ENCODE results near the gene RBKS. TPM values are rescaled to one million over a fixed set of nuclear protein-coding genes. Genes with fewer than 3 reads are reported as not detected.

Gene RBKS
- total and polyA plus RNA-seq, 2 of the 13 experiments (the other 11 are each of a cell fraction or from before 2014, with no cell fraction given) = 7.7 to 8.3 TPM

DNA sequence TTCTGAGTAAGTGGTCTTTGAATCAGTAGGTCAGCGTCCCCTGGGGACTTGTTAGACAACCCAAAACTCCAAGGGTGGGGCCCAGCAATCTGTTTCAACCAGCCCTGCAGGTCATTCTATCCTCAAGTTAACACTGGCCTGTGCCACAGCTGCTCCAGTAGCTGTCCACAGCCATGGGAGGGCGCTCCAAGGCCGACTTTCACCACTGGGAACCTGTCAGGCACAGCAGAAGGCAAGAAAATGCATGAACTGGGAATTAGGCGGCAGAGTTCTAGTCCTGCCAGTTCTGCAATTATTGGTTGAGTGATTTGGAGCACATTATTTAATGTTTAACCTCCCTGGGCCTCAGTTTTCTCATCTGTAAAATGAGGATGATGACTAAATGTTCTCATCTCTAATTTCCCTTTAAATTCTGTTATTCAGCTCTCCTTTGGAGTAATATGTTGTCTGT lies 136.0 kb downstream of the RBKS start (continued):
- TF ChIP-seq ZFP82 (CRISPR knock-in tag; IDR thresholded peaks at IDR 0.05; ENCODE audit: borderline replicate concordance) (no peak), ARNT (IDR thresholded peaks at IDR 0.05) (no peak), SCMH1 (CRISPR knock-in tag; IDR thresholded peaks at IDR 0.05; ENCODE audit: borderline replicate concordance) (no peak), KLF12 (CRISPR knock-in tag; IDR thresholded peaks at IDR 0.05; ENCODE audit: borderline replicate concordance) (no peak), TBP (CRISPR knock-in tag; IDR thresholded peaks at IDR 0.05) (no peak), YY1 (IDR thresholded peaks at IDR 0.05; ENCODE audit: insufficient read depth, insufficient replicate concordance, low read depth, low read length) (peak; percentile 52), HNF4G (IDR thresholded peaks at IDR 0.05; ENCODE audit: borderline replicate concordance, low read depth, low read length) (no peak), HNF4G (CRISPR knock-in tag; IDR thresholded peaks at IDR 0.05; ENCODE audit: borderline replicate concordance, low read depth) (no peak), CHCHD3 (CRISPR knock-in tag; IDR thresholded peaks at IDR 0.05) (no peak), ZNF674 (CRISPR knock-in tag; IDR thresholded peaks at IDR 0.05; ENCODE audit: low read depth) (no peak), NR2F1 (CRISPR knock-in tag; IDR thresholded peaks at IDR 0.05) (no peak), SOX5 (CRISPR knock-in tag; IDR thresholded peaks at IDR 0.05; ENCODE audit: borderline replicate concordance) (peak; percentile 31; the same call in 1 of the 2 replicates), LCORL (IDR thresholded peaks at IDR 0.05) (no peak), LCORL (CRISPR knock-in tag; IDR thresholded peaks at IDR 0.05) (peak; percentile 66; the same call in 1 of the 2 replicates), RORA (CRISPR knock-in tag; IDR thresholded peaks at IDR 0.05) (no peak), ZNF362 (CRISPR knock-in tag; IDR thresholded peaks at IDR 0.05; ENCODE audit: borderline replicate concordance) (no peak), ZNF205 (CRISPR knock-in tag; IDR thresholded peaks at IDR 0.05) (no peak; the same call in 1 of the 2 replicates), TEAD3 (CRISPR knock-in tag; optimal IDR thresholded peaks at IDR 0.05; ENCODE audit: borderline replicate concordance) (peak; percentile 77), ZNF580 (CRISPR knock-in tag; IDR thresholded peaks at IDR 0.05; ENCODE audit: borderline replicate concordance, low read depth) (peak; percentile 89; the same call in 1 of the 2 replicates), RXRA (CRISPR knock-in tag; IDR thresholded peaks at IDR 0.05) (0 out of 2 replicates have a peak, but pooled peaks have one; percentile 36), AKNA (CRISPR knock-in tag; IDR thresholded peaks at IDR 0.05; ENCODE audit: borderline replicate concordance) (no peak), ZNF773 (CRISPR knock-in tag; IDR thresholded peaks at IDR 0.05; ENCODE audit: borderline replicate concordance) (no peak), ZNF644 (CRISPR knock-in tag; IDR thresholded peaks at IDR 0.05; ENCODE audit: low read depth) (0 out of 2 replicates have a peak, but pooled peaks have one; percentile 10), ZNF225 (CRISPR knock-in tag; IDR thresholded peaks at IDR 0.05) (no peak), RFX5 (IDR thresholded peaks at IDR 0.05; ENCODE audit: low read depth, low read length) (no peak), SAFB2 (CRISPR knock-in tag; IDR thresholded peaks at IDR 0.05; ENCODE audit: borderline replicate concordance, low read depth) (no peak), ZNF788 (CRISPR knock-in tag; IDR thresholded peaks at IDR 0.05; ENCODE audit: borderline replicate concordance) (peak; percentile 54; the same call in 1 of the 2 replicates)

Data from HepG2 (cell line).